ENCODE results near the gene ALDH1B1.

Gene ALDH1B1

GRCh38 chr9:38387751-38388150 is 4.8 kb upstream of the ALDH1B1 start:
- TF ChIP-seq POLR2AphosphoS5 (IDR thresholded peaks at IDR 0.05; ENCODE audit: low read depth, low read length) (no peak), REST (IDR thresholded peaks at IDR 0.05; ENCODE audit: insufficient read depth in 1 of 2, low read depth in 2 of 2, low read length in 2 of 2) (no peak), TAF1 (IDR thresholded peaks at IDR 0.05; ENCODE audit: borderline replicate concordance, insufficient read depth, low read length) (no peak), SIN3A (IDR thresholded peaks at IDR 0.05; ENCODE audit: borderline replicate concordance, insufficient read depth, low read length) (no peak), FOXP2 (optimal IDR thresholded peaks at IDR 0.05; ENCODE audit: borderline replicate concordance, extremely low read depth, extremely low read length, insufficient read depth) (no peak)

- TF ChIP-seq TAF1 (IDR thresholded peaks at IDR 0.05; ENCODE audit: borderline replicate concordance, insufficient read depth, low read length), result no peak
- no peak for TF ChIP-seq SIN3A (IDR thresholded peaks at IDR 0.05; ENCODE audit: borderline replicate concordance, insufficient read depth, low read length)
- no peak for TF ChIP-seq FOXP2 (optimal IDR thresholded peaks at IDR 0.05; ENCODE audit: borderline replicate concordance, extremely low read depth, extremely low read length, insufficient read depth)
- no peak for TF ChIP-seq POLR2AphosphoS5 (IDR thresholded peaks at IDR 0.05; ENCODE audit: low read depth, low read length)
- no peak for TF ChIP-seq REST (IDR thresholded peaks at IDR 0.05; ENCODE audit: insufficient read depth in 1 of 2, low read depth in 2 of 2, low read length in 2 of 2)
These were observed 3.9 kb upstream of the ALDH1B1 start for GRCh38 chr9:38388283-38389223.

- TF ChIP-seq FOXP2 (optimal IDR thresholded peaks at IDR 0.05; ENCODE audit: borderline replicate concordance, extremely low read depth, extremely low read length, insufficient read depth) (no peak), TAF1 (IDR thresholded peaks at IDR 0.05; ENCODE audit: borderline replicate concordance, insufficient read depth, low read length) (no peak), SIN3A (IDR thresholded peaks at IDR 0.05; ENCODE audit: borderline replicate concordance, insufficient read depth, low read length) (no peak), REST (IDR thresholded peaks at IDR 0.05; ENCODE audit: insufficient read depth in 1 of 2, low read depth in 2 of 2, low read length in 2 of 2) (no peak), POLR2AphosphoS5 (IDR thresholded peaks at IDR 0.05; ENCODE audit: low read depth, low read length) (no peak)
These were observed 3.2 kb upstream of the ALDH1B1 start for GRCh38 chr9:38389313-38389712.

- TF ChIP-seq TAF1 (IDR thresholded peaks at IDR 0.05; ENCODE audit: borderline replicate concordance, insufficient read depth, low read length) (no peak), REST (IDR thresholded peaks at IDR 0.05; ENCODE audit: insufficient read depth in 1 of 2, low read depth in 2 of 2, low read length in 2 of 2) (no peak), SIN3A (IDR thresholded peaks at IDR 0.05; ENCODE audit: borderline replicate concordance, insufficient read depth, low read length) (no peak), POLR2AphosphoS5 (IDR thresholded peaks at IDR 0.05; ENCODE audit: low read depth, low read length) (no peak), FOXP2 (optimal IDR thresholded peaks at IDR 0.05; ENCODE audit: borderline replicate concordance, extremely low read depth, extremely low read length, insufficient read depth) (no peak)
These were observed 2.1 kb upstream of the ALDH1B1 start for GRCh38 chr9:38390442-38390841.

Measured in PFSK-1 (cell line).